GM18499 (cell line): Measurements from ENCODE around the gene LGALS9.
"Not testable (repeated sequence)": the region's sequence is repeated elsewhere in the genome, so short reads cannot be mapped to it uniquely, and the experiment has no call there.

Experiments used
- ATAC-seq: cut with Tn5 transposase; IDR thresholded peaks from one replicate; pipeline ENCODE4 v1.9.1; 2021; ENCODE audit warnings: moderate number of reproducible peaks; ENCODE audit not compliant: insufficient read depth, unreplicated experiment

The LGALS9 gene

GRCh38 chr17:27650836-27651235, 19.8 kb downstream of the LGALS9 start:
- ATAC-seq = no peak

DNA sequence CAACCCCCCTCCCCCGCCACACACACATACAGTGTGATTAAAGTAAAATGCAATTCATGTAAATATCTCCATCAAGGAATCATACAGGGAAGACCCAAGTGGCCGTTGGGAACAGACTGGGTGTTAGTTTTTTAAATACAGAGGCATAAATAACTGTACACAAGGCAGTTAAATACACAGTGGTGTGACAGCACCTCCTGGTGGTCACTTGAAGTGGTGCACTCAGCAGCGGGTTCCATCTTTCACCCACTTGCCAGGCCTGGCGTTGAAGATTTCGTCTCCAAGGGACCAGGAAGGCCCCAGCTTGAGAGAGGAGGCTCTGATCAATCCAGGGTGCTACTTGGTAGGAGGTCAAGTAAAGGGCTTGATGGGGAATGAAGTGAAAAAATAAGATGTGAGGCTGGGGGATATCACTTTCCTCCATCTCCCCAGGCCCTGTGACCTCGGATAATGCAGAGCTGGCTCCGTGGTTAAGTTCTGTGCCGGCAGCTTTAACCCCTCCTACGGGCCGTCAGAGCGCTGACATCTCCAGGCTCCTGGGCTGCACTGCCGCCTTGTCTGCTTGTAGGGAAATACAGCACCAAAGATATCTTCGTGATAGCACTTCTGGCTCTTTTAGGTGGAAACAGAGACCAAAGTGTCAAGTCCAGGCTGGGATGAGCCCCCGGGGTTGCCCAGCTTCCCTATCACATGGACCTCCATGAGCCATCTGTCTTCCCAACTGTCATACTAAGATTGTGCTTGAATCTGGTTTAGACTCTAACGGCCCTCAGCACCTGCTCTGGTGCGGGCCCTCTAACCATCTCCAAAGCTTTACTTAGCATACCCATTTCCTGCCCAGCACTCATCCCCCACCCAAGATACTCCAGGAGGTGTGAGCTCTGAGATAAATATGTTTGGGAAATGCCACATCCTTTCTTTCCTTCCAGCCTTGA, 20.7 kb downstream of the LGALS9 start:
- no peak for ATAC-seq

- ATAC-seq = not testable (repeated sequence)
Observed at GRCh38 chr17:27653449-27653971, 22.5 kb downstream of the LGALS9 start.

DNA sequence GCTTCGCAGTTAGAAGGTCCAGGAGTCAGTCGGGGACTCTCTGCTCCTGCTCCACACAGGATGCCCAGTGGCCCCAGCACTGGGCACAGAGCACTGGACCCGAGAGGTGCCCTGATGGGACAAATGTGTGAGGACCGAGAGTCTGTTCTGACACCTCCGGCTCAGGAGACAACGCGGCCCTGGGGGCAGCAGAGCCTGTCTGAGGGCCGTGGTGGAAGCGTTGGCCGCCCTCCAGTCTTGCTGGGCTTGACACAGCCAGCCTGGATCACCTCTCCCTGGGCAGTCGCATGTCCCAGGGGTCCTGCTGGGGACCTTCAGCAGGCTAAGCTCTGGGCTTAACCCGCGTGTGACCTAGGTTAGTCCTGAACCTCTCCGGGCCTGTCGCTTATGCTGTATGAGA, 23.1 kb downstream of the LGALS9 start:
- no peak for ATAC-seq

DNA sequence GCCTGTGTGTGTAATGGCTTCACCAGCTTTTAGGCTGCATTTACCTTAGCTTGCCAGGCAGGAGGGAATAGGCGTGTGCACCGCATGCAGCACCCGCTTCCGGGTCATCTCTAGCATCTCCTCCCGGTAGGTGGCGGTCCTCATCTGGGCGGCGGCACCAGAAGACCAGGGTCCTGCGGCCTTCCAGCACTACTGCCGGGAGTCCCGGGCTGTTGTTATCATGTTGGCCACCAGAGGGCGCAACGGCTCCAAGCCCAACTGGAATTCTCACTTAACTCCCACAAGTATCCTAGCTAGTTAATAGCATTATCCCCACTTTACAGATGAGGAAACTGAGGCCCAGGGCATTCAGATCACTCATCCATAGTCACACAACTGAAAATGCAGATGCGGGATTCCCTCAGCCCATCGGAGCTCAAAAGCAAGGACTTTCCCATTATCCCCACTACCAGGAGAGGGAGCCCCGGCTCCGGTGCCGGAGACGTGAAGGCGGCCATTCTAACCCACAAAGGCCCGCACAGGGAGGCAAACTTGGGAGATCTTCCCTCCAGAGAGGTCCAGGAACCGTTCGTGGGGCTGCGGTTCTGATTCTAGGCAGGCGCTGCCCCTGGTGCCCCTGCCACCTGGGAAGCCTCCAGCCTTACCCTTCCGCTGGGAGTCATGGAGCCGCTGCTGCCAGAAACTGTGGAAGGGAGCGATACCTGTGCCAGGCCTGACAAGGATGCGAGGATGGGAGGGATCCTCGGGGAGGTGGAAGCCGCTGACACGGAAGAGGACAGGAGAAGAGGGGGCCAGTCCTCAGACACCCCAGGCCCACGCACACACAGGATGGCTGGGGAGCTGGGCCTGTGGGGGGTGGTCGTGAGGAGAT, 23.9 kb downstream of the LGALS9 start:
- ATAC-seq = no peak

DNA sequence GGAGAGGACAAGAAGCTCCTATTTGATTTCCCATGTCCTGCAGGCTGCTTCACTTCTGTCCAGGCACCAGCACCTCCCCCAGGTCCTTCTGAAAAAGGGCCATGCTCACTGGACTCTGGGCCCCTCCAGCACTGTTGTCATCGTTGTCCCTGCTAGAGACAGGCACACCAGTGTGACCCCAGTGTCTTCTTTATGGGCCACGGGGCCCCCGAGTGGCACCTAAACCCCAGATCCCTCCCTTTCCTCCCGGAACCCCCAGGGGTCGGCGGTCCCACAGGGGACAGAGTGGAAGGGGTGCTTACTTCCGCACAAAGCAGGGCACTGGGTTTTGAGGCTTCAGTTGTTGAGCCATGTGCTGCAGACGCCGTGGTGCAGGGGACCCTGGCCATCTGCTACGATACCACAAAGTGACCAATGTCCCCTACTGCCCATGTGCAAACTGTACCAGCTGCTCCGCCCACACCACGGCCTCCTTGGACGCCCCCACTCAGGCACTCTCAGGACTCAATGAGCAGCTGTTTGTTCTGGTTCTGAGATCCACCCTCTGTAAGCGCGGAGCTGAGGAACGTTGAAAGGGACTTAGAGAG, 24.6 kb downstream of the LGALS9 start:
- not testable (repeated sequence) for ATAC-seq

GRCh38 chr17:27656620-27657019, 25.6 kb downstream of the LGALS9 start:
- ATAC-seq = not testable (repeated sequence)

- no peak for ATAC-seq
Observed at GRCh38 chr17:27657620-27658019, 26.6 kb downstream of the LGALS9 start.

- ATAC-seq = no peak
Observed at GRCh38 chr17:27659683-27660082, 28.7 kb downstream of the LGALS9 start.

GRCh38 chr17:27660436-27660835, 29.4 kb downstream of the LGALS9 start:
- ATAC-seq = no peak

GRCh38 chr17:27663936-27664605, 33.1 kb downstream of the LGALS9 start:
- ATAC-seq = no peak

- ATAC-seq = no peak
Observed at GRCh38 chr17:27664606-27664965, 33.6 kb downstream of the LGALS9 start.

DNA sequence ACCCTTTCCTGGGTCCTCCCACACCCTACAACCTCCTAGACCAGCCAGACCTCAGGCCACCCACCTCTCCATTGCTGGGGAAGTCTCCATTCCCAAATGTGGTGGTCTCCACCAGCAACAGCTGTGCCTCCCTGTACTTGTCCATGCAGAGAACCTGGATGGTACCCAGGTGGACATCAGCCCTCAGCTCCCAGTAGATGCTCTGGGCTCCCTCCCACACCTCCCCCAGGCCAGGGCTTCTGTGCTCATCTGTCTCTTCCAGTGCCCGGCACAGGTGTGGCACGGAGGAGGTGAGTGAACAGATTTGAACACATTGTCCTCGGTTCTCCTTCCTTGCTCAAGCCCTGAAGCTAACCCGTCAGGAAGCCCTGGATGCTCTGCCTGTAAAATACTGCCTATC, 34.6 kb downstream of the LGALS9 start:
- no peak for ATAC-seq

DNA sequence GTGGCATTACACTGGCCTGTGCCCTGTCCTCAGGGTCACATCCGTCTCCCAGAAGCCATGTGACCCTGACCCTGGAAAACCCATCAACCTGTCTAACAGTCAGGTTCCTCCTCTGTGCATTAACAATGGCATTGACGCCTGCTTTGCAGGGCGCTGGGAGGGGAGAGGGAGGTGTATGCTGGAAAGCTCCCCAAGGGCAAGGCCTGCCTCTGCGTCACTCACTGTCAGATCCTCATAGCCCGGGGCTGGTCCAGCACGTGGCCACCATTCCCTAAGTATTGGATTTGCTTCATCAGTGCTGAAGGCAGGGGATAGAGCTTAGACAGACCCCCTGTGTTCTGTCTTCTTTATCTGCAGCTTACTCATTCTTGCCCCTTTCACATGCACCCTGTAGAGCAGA, 35.3 kb downstream of the LGALS9 start:
- ATAC-seq = not testable (repeated sequence)

DNA sequence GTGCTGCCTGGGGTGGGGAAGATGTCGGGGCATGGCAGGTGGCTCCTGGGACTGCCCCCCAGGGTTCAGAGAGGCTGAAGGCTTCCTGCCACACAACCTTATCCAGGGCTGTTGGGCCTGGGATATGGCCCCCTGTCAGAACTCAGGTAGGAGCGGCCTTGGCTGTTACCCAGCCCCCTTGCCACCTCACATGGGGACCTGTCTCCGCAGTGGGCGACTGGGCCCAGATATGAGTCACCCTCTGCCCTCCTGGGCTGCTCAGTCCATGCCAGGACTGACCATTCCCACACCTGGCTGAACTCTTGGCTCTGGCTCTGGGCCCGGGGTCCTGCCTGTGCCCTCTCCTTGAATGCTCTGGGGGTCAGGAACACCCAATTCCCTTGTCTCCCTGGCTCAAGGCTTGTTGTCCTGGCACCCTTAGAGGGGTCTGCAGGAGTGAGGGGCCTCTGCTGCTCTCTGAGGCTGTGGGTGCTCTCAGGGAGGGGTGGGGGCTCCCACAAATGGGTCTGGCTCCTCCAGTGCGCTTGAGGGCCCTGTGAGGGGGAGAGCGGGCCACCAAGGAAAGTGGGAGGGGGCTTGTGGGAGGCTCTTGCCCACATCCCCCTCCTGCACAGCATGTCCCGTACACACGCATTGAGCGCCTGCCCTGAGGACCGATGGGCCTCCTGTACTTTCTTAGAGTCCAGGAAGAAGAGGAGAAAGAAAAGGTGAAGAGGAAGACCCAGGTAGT, 36.0 kb downstream of the LGALS9 start:
- no peak for ATAC-seq

- no peak for ATAC-seq
Observed at GRCh38 chr17:27667656-27668487, 36.9 kb downstream of the LGALS9 start.

- ATAC-seq = no peak
Observed at GRCh38 chr17:27668488-27668823, 37.5 kb downstream of the LGALS9 start.

DNA sequence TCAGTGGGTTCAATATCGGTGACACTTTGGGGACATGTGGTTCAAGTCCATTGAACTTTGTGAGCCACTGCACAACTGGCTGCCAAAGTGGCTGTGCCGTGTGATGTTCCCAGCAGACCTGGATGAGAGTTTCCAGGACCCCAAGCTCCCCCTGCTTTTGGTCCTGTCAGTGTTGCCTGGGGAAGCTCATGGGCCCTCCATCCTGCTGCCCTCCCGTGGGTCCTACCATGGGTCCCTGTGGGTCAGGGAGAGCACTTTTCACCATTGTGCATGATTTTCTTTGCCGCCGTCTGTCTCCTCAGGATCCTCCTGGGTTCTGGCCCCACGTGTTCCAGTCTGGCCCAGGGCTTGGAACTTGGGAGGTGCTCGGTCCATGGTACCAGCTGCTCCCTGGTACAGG, 38.1 kb downstream of the LGALS9 start:
- ATAC-seq = no peak

- no peak for ATAC-seq
Observed at GRCh38 chr17:27669850-27670249, 38.9 kb downstream of the LGALS9 start.
